ENCODE measurements around the gene OR2V2.
"Not testable (repeated sequence)": the region's sequence is repeated elsewhere in the genome, so short reads cannot be mapped to it uniquely, and the experiment has no call there.

OR2V2 gene

GRCh38 chr5:181118369-181118768 is 29.0 kb upstream of the OR2V2 start:
- DNase-seq = no peak

- no peak for DNase-seq
These were observed 28.3 kb upstream of the OR2V2 start for GRCh38 chr5:181119105-181119504.

GRCh38 chr5:181120306-181120705 is 27.1 kb upstream of the OR2V2 start:
- no peak for DNase-seq

GRCh38 chr5:181120761-181121160 is 26.6 kb upstream of the OR2V2 start:
- no peak for DNase-seq

- no peak for DNase-seq
These were observed 25.5 kb upstream of the OR2V2 start for GRCh38 chr5:181121675-181122561.

GRCh38 chr5:181124526-181124925 is 22.9 kb upstream of the OR2V2 start:
- DNase-seq = no peak

- DNase-seq = no peak
These were observed 20.5 kb upstream of the OR2V2 start for GRCh38 chr5:181126841-181127240.

- no peak for DNase-seq
These were observed 19.9 kb upstream of the OR2V2 start for GRCh38 chr5:181127456-181127855.

- no peak for DNase-seq
These were observed 19.3 kb upstream of the OR2V2 start for GRCh38 chr5:181127907-181128626.

GRCh38 chr5:181129601-181130000 is 17.8 kb upstream of the OR2V2 start:
- DNase-seq = no peak

GRCh38 chr5:181130081-181130480 is 17.3 kb upstream of the OR2V2 start:
- DNase-seq = not testable (repeated sequence)

- DNase-seq = no peak
These were observed 16.4 kb upstream of the OR2V2 start, which contains the start of gene OR2V1 for GRCh38 chr5:181130832-181131496. TSS of gene OR2V1 (minus strand) at chr5:181131169. CDS start at chr5:181125304, 5,865 bp downstream.

GRCh38 chr5:181131514-181131913 is 15.9 kb upstream of the OR2V2 start:
- DNase-seq = no peak

- DNase-seq = no peak
These were observed 14.3 kb upstream of the OR2V2 start for GRCh38 chr5:181133083-181133482.

GRCh38 chr5:181133610-181134231 is 13.7 kb upstream of the OR2V2 start:
- DNase-seq = no peak

GRCh38 chr5:181134259-181134658 is 13.1 kb upstream of the OR2V2 start:
- no peak for DNase-seq

GRCh38 chr5:181136361-181136955 is 10.9 kb upstream of the OR2V2 start:
- DNase-seq = no peak

GRCh38 chr5:181138258-181138657 is 9.1 kb upstream of the OR2V2 start:
- no peak for DNase-seq

GRCh38 chr5:181140766-181141165 is 6.6 kb upstream of the OR2V2 start:
- DNase-seq = no peak

- DNase-seq = no peak
These were observed 5.3 kb upstream of the OR2V2 start for GRCh38 chr5:181142054-181142453.

- DNase-seq = no peak
These were observed 2.3 kb upstream of the OR2V2 start for GRCh38 chr5:181145133-181145532.

- DNase-seq = no peak
These were observed 2.0 kb downstream of the OR2V2 start for GRCh38 chr5:181149355-181149754.
